K562 (cell line): ENCODE results near the gene CC2D1A.

ENCODE experiments used
- CEBPB ChIP-seq: fragments of 450-650 bp; IDR thresholded peaks from 2 replicates; pipeline ENCODE4 v1.6.1; 2016; ENCODE audit warnings: missing genetic modification characterization, missing compliant biosample characterization
- ETV5 ChIP-seq: sonication (generic); formaldehyde crosslinking; IDR thresholded peaks from 2 replicates; pipeline ENCODE4 v1.4.0; 2020; ENCODE audit warnings: low read depth, mild to moderate bottlenecking, missing genetic modification reagents
- HOXB6 ChIP-seq: fragments of 250-450 bp; sonication (Bioruptor Pico); IDR thresholded peaks from 2 replicates; pipeline ENCODE4 v1.5.1; 2022; ENCODE audit warnings: mild to moderate bottlenecking, borderline replicate concordance
- THAP12 ChIP-seq: fragments of 250-450 bp; sonication (Bioruptor Pico); IDR thresholded peaks from 2 replicates; pipeline ENCODE4 v1.9.0; 2021; ENCODE audit warnings: mild to moderate bottlenecking, inconsistent platforms
- ZNF639 ChIP-seq, 2 experiments: fragments of 200-800 bp in 1 of 2; sonication (Bioruptor generic) in 1 of 2; sonication (generic) in 1 of 2; formaldehyde crosslinking in 1 of 2; IDR thresholded peaks in 1 of 2; conservative IDR thresholded peaks in 1 of 2; 2 replicates each; pipeline versions ENCODE4 v1.5.0 to v1.6.1; 2016 to 2020; ENCODE audit warnings: missing compliant biosample characterization in 1 of 2, missing genetic modification characterization in 1 of 2, missing genetic modification reagents in 1 of 2

DNA sequence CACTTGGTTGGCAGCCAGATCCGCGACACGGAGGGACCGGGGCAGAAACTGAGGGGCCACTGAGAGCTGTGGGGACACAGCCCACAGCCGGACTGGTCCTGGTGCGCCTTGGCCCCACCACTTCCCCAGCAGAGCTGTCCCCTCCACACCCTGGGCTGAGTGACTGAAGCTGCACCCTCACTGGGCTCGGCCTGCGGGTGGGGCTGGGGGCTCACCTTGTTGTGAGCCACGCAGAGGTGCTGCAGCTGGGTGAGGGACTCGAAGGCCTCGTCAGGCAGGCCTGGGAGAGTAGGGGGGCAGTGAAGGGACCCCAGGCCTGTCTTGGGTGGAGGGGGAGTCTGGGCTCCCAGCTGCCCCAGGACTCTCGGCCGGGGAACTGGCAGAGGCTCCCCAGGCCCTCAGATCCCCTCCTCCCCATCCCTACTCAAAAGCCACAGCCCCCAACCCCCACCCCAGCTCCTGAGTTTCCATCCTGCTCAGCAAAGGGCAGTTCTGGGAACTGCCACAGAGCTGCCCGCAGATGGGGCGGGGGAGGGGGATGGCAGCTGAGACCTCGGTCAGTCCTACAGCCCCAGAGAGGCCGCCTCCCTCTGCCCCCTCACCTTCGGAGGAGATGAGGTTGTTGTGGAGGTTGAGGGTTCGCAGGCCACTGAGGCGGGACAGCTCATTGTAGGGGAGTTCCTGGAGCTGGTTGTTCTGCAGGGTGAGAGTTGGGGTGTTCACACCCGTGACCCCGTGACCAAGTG, 29.9 kb downstream of the CC2D1A start:
- TF ChIP-seq ZNF639 (CRISPR knock-in tag; conservative IDR thresholded peaks at IDR 0.05 in 1 of 2, IDR thresholded peaks at IDR 0.05 in 1 of 2) (no peak), HOXB6 (no peak), ETV5 (CRISPR knock-in tag) (no peak), THAP12 (CRISPR knock-in tag) (no peak), CEBPB (tag) (no peak)
